ENCODE data around the gene SLMAP. TPM values are rescaled to one million over a fixed set of nuclear protein-coding genes. Genes with fewer than 3 reads are reported as not detected.

The SLMAP gene
- total and polyA plus RNA-seq, 2 donors (not counting 1 experiment from before 2014, with no cell fraction given) = 9.7 to 67.2 TPM

GRCh38 chr3:57892423-57892822, 136.3 kb downstream of the SLMAP start:
- intact Hi-C loops (cut with micrococcal nuclease) = no loop called here
- no peak overlapping the region for H3K4me2 ChIP-seq (replicated peaks; ENCODE audit: low read depth, low read length, poor library complexity, severe bottlenecking)
- H3K4me3 Mint-ChIP-seq = no peak overlapping the region
- H3K4me3 ChIP-seq (ENCODE audit: control extremely low read depth in 1 of 5, extremely low read depth in 1 of 5, insufficient read depth in 1 of 5, low read depth in 2 of 5, low read length in 4 of 5) = no peak overlapping the region
- H3K4me1 Mint-ChIP-seq = no peaks in the 10 kb centered on the region
- CTCF ChIA-PET = no interaction called here
- no peak overlapping the region for H3K9ac ChIP-seq (ENCODE audit: low read length)
- TF ChIP-seq CTCF (IDR thresholded peaks at IDR 0.05) = no peak
- no peaks in the 10 kb centered on the region for H4K20me1 ChIP-seq (ENCODE audit: control insufficient read depth, insufficient read depth, low read length, poor library complexity, severe bottlenecking)
- no peak for ATAC-seq (ENCODE audit: low read depth)
- no peaks in the 10 kb centered on the region for H3K27me3 Mint-ChIP-seq
- 100% methylated on average over 3 of the region's 3 CpGs for WGBS (ENCODE audit: insufficient coverage)
- no peak overlapping the region for H3K27ac ChIP-seq (ENCODE audit: low read length in 2 of 2)
- no peak for DNase-seq
- peaks cover 1 to 15% of the 10 kb centered on the region in 2 experiments for H3K36me3 ChIP-seq (replicated peaks in 1 of 2; ENCODE audit: control extremely low read depth in 1 of 2, control insufficient read depth in 1 of 2, extremely low read depth in 1 of 2, insufficient read depth in 2 of 2, low read length in 1 of 2)
- no peaks in the 10 kb centered on the region for H3K9me3 ChIP-seq (ENCODE audit: control extremely low read depth in 1 of 3, control insufficient read depth in 2 of 3, insufficient read depth in 1 of 3, low read length in 2 of 3)
- no peaks in the 10 kb centered on the region for H3K27me3 ChIP-seq (replicated peaks in 1 of 4; ENCODE audit: control extremely low read depth in 1 of 4, control insufficient read depth in 3 of 4, insufficient read depth in 4 of 4, low read length in 3 of 4)
- no peaks in the 10 kb centered on the region for H3K9me3 Mint-ChIP-seq (ENCODE audit: insufficient read depth)
- POLR2A ChIA-PET = no interaction called here
- no peaks in the 10 kb centered on the region for H3K79me2 ChIP-seq (ENCODE audit: control insufficient read depth, insufficient read depth, low read length)
- no peak overlapping the region for H2AFZ ChIP-seq (ENCODE audit: insufficient read depth, low read depth, low read length, poor library complexity, severe bottlenecking)
- no peak overlapping the region for H3K27ac Mint-ChIP-seq
- H3K4me1 ChIP-seq (ENCODE audit: control insufficient read depth in 2 of 2, insufficient read depth in 2 of 2, low read length in 2 of 2) = no peaks in the 10 kb centered on the region

GRCh38 chr3:57893156-57893555, 137.0 kb downstream of the SLMAP start:
- no peak overlapping the region for H3K9ac ChIP-seq (ENCODE audit: low read length)
- H3K4me1 ChIP-seq (ENCODE audit: control insufficient read depth in 2 of 2, insufficient read depth in 2 of 2, low read length in 2 of 2) = no peaks in the 10 kb centered on the region
- no peak overlapping the region for H3K4me2 ChIP-seq (replicated peaks; ENCODE audit: low read depth, low read length, poor library complexity, severe bottlenecking)
- H3K27ac ChIP-seq (ENCODE audit: low read length in 2 of 2) = no peak overlapping the region
- no CpG with 5 or more reads among the region's 1 CpG for WGBS (ENCODE audit: insufficient coverage)
- no peak overlapping the region for H2AFZ ChIP-seq (ENCODE audit: insufficient read depth, low read depth, low read length, poor library complexity, severe bottlenecking)
- H3K4me1 Mint-ChIP-seq = no peaks in the 10 kb centered on the region
- no peaks in the 10 kb centered on the region for H3K27me3 ChIP-seq (replicated peaks in 1 of 4; ENCODE audit: control extremely low read depth in 1 of 4, control insufficient read depth in 3 of 4, insufficient read depth in 4 of 4, low read length in 3 of 4)
- no peak overlapping the region for H3K4me3 Mint-ChIP-seq
- H3K9me3 ChIP-seq (ENCODE audit: control extremely low read depth in 1 of 3, control insufficient read depth in 2 of 3, insufficient read depth in 1 of 3, low read length in 2 of 3) = no peaks in the 10 kb centered on the region
- no peak overlapping the region for H3K4me3 ChIP-seq (ENCODE audit: control extremely low read depth in 1 of 5, extremely low read depth in 1 of 5, insufficient read depth in 1 of 5, low read depth in 2 of 5, low read length in 4 of 5)
- H3K27ac Mint-ChIP-seq = no peak overlapping the region
- intact Hi-C loops (cut with micrococcal nuclease) = no loop called here
- H3K27me3 Mint-ChIP-seq = no peaks in the 10 kb centered on the region
- DNase-seq = no peak
- no peaks in the 10 kb centered on the region for H3K79me2 ChIP-seq (ENCODE audit: control insufficient read depth, insufficient read depth, low read length)
- CTCF ChIA-PET = no interaction called here
- TF ChIP-seq EZH2 (IDR thresholded peaks at IDR 0.05; ENCODE audit: borderline replicate concordance, insufficient read depth, low read depth, low read length, poor library complexity, severe bottlenecking) (no peak), CTCF (IDR thresholded peaks at IDR 0.05) (no peak)
- peaks cover 0 to 12% of the 10 kb centered on the region in 2 experiments for H3K36me3 ChIP-seq (replicated peaks in 1 of 2; ENCODE audit: control extremely low read depth in 1 of 2, control insufficient read depth in 1 of 2, extremely low read depth in 1 of 2, insufficient read depth in 2 of 2, low read length in 1 of 2)
- H3K9me3 Mint-ChIP-seq (ENCODE audit: insufficient read depth) = no peaks in the 10 kb centered on the region
- no peak for ATAC-seq (ENCODE audit: low read depth)
- POLR2A ChIA-PET = no interaction called here
- no peaks in the 10 kb centered on the region for H4K20me1 ChIP-seq (ENCODE audit: control insufficient read depth, insufficient read depth, low read length, poor library complexity, severe bottlenecking)

Data from B cell (primary cell).